ENCODE results near the gene FHIT. TPM values are rescaled to one million over a fixed set of nuclear protein-coding genes. Genes with fewer than 3 reads are reported as not detected.

The FHIT gene
- polyA plus RNA-seq, 1 experiment: 0.11 TPM

DNA sequence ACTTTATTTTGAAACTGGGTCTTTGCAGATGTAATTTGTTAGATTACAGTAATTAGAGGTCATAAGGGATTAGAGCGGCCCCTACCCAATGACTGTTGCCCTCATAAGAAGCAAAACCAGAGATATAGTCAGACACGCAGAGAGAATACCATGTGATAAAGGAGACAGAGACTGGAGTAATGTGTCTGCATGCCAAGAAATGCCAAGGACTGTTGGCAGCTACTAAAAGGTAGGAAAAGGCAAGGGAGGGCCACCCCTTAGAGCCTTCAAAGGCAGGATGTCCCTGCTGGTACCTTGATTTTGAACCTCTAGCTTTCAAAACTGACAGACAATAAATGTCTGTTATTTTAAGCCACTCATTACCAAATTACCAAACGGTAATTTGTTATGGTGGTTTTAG lies 548.2 kb downstream of the FHIT start:
- DNase-seq (ENCODE audit: low read depth): no peak
- POLR2A ChIA-PET: no interaction called here
- Histone ChIP-seq H3K4me3 (ENCODE audit: low read depth, low read length) (no peak overlapping the region), H3K27me3 (ENCODE audit: control insufficient read depth, insufficient read depth, low read length) (no peaks in the 10 kb centered on the region), H3K36me3 (ENCODE audit: control insufficient read depth, insufficient read depth, low read length) (no peaks in the 10 kb centered on the region)
- TF ChIP-seq, protein P1, sequence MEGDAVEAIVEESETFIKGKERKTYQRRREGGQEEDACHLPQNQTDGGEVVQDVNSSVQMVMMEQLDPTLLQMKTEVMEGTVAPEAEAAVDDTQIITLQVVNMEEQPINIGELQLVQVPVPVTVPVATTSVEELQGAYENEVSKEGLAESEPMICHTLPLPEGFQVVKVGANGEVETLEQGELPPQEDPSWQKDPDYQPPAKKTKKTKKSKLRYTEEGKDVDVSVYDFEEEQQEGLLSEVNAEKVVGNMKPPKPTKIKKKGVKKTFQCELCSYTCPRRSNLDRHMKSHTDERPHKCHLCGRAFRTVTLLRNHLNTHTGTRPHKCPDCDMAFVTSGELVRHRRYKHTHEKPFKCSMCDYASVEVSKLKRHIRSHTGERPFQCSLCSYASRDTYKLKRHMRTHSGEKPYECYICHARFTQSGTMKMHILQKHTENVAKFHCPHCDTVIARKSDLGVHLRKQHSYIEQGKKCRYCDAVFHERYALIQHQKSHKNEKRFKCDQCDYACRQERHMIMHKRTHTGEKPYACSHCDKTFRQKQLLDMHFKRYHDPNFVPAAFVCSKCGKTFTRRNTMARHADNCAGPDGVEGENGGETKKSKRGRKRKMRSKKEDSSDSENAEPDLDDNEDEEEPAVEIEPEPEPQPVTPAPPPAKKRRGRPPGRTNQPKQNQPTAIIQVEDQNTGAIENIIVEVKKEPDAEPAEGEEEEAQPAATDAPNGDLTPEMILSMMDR (IDR thresholded peaks at IDR 0.05; ENCODE audit: insufficient read depth, low read depth, low read length): no peak
- CTCF ChIA-PET: no interaction called here

DNA sequence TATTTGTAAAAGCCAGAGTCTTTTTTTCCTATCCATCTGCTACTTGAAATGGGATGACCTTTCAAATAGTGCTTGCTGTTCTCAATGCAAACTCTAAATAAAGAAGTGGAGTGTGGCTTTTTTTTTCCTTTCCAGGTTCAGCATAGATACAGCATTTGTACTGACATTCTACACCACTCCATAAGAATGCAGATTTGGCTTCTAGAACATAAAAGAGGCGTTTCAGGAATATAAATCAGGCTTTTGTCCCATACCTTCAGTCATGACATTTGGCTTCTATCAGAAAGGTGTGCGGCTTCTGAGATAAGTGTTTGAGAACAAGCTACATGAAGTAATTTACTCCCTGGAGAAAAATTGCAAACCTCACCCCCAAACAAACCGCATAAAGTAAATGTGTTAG lies 553.1 kb downstream of the FHIT start:
- H3K27me3 ChIP-seq (ENCODE audit: control insufficient read depth, insufficient read depth, low read length): no peaks in the 10 kb centered on the region
- POLR2A ChIA-PET: no interaction called here
- CTCF ChIA-PET: no interaction called here
- TF ChIP-seq, protein P1 (IDR thresholded peaks at IDR 0.05; ENCODE audit: insufficient read depth, low read depth, low read length): no peak
- no peak overlapping the region for H3K4me3 ChIP-seq (ENCODE audit: low read depth, low read length)
- H3K36me3 ChIP-seq (ENCODE audit: control insufficient read depth, insufficient read depth, low read length): no peaks in the 10 kb centered on the region
- no peak for DNase-seq (ENCODE audit: low read depth)

DNA sequence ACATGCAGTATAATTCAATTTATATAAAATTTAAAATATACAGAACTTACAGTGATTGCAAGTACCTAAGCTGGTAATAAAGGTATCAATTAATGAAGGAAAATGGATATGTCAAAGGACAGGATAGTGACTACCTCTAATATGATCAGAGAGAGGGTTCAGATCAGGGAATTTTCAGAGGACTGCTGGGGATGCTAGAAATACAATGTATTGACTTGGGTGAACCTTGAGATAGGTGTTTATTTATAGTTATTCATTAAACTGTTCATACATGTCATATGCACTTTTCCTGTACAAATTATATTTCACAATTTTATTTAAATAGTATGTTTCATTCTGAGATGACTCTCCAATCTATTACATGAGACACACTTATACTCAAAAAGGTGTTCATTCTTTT lies 554.1 kb downstream of the FHIT start:
- H3K36me3 ChIP-seq (ENCODE audit: control insufficient read depth, insufficient read depth, low read length): no peaks in the 10 kb centered on the region
- H3K27me3 ChIP-seq (ENCODE audit: control insufficient read depth, insufficient read depth, low read length): no peaks in the 10 kb centered on the region
- TF ChIP-seq, protein P1 (IDR thresholded peaks at IDR 0.05; ENCODE audit: insufficient read depth, low read depth, low read length): no peak
- DNase-seq (ENCODE audit: low read depth): no peak
- ChIA-PET CTCF (interaction anchor here (0.6 kb wide), 1 partner anchor 474 kb away, joined by 3 read pairs; no protein-coding TSS in a partner anchor), POLR2A (no interaction called here)
- no peak overlapping the region for H3K4me3 ChIP-seq (ENCODE audit: low read depth, low read length)

DNA sequence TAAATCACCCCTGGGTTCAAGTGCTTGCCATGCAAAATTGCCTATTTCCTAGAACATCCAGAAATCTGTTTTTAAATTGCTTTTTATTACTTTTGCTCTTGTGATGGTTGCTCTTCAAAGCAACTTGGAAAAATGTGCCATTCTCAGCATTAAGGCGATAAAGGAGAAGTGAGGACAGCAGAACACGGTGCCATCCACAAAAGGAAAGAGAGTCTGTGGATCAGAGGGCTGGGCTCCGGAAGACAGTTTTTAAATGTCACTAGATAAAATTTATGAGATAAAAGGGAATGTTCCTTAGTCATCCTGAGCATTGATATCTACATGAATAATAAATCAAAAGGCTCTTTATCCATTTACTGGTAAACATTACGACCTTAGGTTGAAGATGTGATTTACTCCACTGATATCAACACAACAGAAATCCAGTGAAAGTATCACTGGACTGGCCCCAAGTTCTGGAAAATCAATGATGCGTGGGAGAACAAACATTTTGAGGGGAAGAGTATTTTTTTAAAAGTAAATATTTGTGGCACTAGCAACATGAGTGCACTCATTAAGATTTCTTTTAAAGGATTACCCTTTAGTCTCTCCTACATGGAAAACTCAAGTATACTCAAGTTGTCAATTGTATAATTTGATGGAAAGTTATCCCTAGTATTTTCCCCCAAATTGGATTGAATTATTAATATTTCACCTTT lies 554.7 kb downstream of the FHIT start:
- ChIA-PET CTCF (no interaction called here), POLR2A (no interaction called here)
- TF ChIP-seq, protein P1 (IDR thresholded peaks at IDR 0.05; ENCODE audit: insufficient read depth, low read depth, low read length): no peak
- no peak overlapping the region for H3K4me3 ChIP-seq (ENCODE audit: low read depth, low read length)
- H3K27me3 ChIP-seq (ENCODE audit: control insufficient read depth, insufficient read depth, low read length): no peaks in the 10 kb centered on the region
- DNase-seq (ENCODE audit: low read depth): no peak
- H3K36me3 ChIP-seq (ENCODE audit: control insufficient read depth, insufficient read depth, low read length): no peaks in the 10 kb centered on the region

DNA sequence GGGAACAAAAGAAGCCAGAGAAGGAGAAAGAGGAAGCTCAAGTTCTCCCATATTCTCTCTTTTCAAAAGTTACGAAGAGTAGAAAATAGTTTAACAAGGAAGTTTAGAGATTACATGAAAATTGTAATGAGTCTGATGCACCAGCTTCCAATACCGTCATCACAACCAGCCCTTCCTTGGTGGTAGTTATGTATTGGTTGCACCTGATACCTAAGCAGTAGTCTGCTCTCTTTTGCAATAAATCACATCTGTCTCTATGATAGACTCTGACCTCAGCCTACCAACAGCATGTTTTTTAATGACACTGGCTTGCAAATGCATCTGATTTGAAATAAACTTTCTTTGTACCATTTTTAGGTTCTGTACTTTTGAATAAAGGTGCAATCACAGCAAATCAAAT lies 575.8 kb downstream of the FHIT start:
- ChIA-PET POLR2A (no interaction called here), CTCF (interaction anchor here (0.6 kb wide), 1 partner anchor 8 kb away, joined by 3 read pairs; no protein-coding TSS in a partner anchor)
- TF ChIP-seq, protein P1 (IDR thresholded peaks at IDR 0.05; ENCODE audit: insufficient read depth, low read depth, low read length): no peak
- Histone ChIP-seq H3K27me3 (ENCODE audit: control insufficient read depth, insufficient read depth, low read length) (no peaks in the 10 kb centered on the region), H3K36me3 (ENCODE audit: control insufficient read depth, insufficient read depth, low read length) (no peaks in the 10 kb centered on the region), H3K4me3 (ENCODE audit: low read depth, low read length) (no peak overlapping the region)
- DNase-seq (ENCODE audit: low read depth): no peak

Measured in BJ (cell line).